ENCODE results near the gene CHTF18.
"Not testable (repeated sequence)": the region's sequence is repeated elsewhere in the genome, so short reads cannot be mapped to it uniquely, and the experiment has no call there.

The CHTF18 gene

GRCh38 chr16:830871-831570 lies 42.6 kb downstream of the CHTF18 start:
- no peak for DNase-seq (ENCODE audit: low spot score)

GRCh38 chr16:831571-832413 lies 43.4 kb downstream of the CHTF18 start:
- DNase-seq (ENCODE audit: low spot score) = no peak

- no peak for DNase-seq (ENCODE audit: low spot score)
Measured at GRCh38 chr16:832652-833336, 44.4 kb downstream of the CHTF18 start.

GRCh38 chr16:833411-833810 lies 45.0 kb downstream of the CHTF18 start:
- DNase-seq (ENCODE audit: low spot score) = no peak

GRCh38 chr16:835373-835772 lies 47.0 kb downstream of the CHTF18 start:
- no peak for DNase-seq (ENCODE audit: low spot score)

- DNase-seq (ENCODE audit: low spot score) = no peak
Measured at GRCh38 chr16:836221-836620, 47.8 kb downstream of the CHTF18 start.

- not testable (repeated sequence) for DNase-seq (ENCODE audit: low spot score)
Measured at GRCh38 chr16:836822-837221, 48.4 kb downstream of the CHTF18 start.

GRCh38 chr16:838741-839140 lies 50.3 kb downstream of the CHTF18 start:
- DNase-seq (ENCODE audit: low spot score) = no peak

- no peak for DNase-seq (ENCODE audit: low spot score)
Measured at GRCh38 chr16:839643-840408, 51.4 kb downstream of the CHTF18 start.

- DNase-seq (ENCODE audit: low spot score) = no peak
Measured at GRCh38 chr16:840561-841454, 52.4 kb downstream of the CHTF18 start.

- no peak for DNase-seq (ENCODE audit: low spot score)
Measured at GRCh38 chr16:841455-842060, 53.1 kb downstream of the CHTF18 start.

GRCh38 chr16:842061-842476 lies 53.6 kb downstream of the CHTF18 start:
- DNase-seq (ENCODE audit: low spot score) = no peak

- no peak for DNase-seq (ENCODE audit: low spot score)
Measured at GRCh38 chr16:842711-843560, 54.5 kb downstream of the CHTF18 start.

- no peak for DNase-seq (ENCODE audit: low spot score)
Measured at GRCh38 chr16:843771-844170, 55.4 kb downstream of the CHTF18 start.

GRCh38 chr16:844638-845350 lies 56.4 kb downstream of the CHTF18 start:
- no peak for DNase-seq (ENCODE audit: low spot score)

- no peak for DNase-seq (ENCODE audit: low spot score)
Measured at GRCh38 chr16:845351-845745, 56.9 kb downstream of the CHTF18 start.

GRCh38 chr16:847151-847550 lies 58.7 kb downstream of the CHTF18 start:
- DNase-seq (ENCODE audit: low spot score) = no peak
